Melanocyte of skin (primary cell): ENCODE data around the gene RADIL. TPM values are rescaled to one million over a fixed set of nuclear protein-coding genes. Genes with fewer than 3 reads are reported as not detected.

Experiments used
- small RNA-seq, 2 donors: library from RNA; depleted of rRNA; stranded (forward); fragments of <200 nt; gene quantifications; one replicate each; pipeline ENCODE3, GENCODE V24; 2012
- total RNA-seq, 2 donors: library from RNA; depleted of rRNA; stranded (reverse); fragments of >200 nt; gene quantifications; 2 replicates each; pipeline ENCODE4 v1.2.3, GENCODE V29; 2012

The RADIL gene, protein sequence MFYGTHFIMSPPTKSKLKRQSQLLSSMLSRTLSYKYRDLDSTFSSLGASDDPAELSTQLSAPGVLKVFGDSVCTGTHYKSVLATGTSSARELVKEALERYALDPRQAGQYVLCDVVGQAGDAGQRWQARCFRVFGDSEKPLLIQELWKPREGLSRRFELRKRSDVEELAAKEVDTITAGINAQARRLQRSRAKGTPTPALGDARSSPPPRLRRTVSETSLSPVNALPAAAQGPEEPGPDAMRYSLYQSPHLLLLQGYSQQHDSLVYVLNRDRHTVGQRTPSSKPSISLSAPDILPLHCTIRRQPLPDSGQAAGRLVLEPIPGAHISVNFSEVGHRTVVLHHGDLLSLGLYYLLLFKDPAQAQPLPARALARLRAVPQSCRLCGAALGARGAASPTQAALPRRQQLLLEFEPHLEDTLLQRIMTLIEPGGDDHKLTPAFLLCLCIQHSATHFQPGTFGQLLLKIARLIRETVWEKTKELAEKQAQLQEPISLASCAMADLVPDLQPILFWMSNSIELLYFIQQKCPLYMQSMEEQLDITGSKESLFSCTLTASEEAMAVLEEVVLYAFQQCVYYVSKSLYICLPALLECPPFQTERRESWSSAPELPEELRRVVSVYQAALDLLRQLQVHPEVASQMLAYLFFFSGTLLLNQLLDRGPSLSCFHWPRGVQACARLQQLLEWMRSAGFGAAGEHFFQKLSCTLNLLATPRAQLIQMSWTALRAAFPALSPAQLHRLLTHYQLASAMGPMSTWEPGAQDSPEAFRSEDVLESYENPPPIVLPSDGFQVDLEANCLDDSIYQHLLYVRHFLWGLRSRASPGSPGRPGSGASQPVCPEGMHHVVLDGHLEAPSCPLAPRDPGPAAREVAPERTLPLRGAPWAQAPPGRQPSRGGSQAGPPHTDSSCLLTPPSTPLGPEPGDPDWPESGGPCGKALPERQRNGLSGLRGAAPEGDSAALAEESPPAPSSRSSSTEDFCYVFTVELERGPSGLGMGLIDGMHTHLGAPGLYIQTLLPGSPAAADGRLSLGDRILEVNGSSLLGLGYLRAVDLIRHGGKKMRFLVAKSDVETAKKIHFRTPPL
- total RNA-seq, result 1 to 10 TPM in 1 of 2 donors, under 1 TPM in 1; 0.34 to 4.0 TPM

DNA sequence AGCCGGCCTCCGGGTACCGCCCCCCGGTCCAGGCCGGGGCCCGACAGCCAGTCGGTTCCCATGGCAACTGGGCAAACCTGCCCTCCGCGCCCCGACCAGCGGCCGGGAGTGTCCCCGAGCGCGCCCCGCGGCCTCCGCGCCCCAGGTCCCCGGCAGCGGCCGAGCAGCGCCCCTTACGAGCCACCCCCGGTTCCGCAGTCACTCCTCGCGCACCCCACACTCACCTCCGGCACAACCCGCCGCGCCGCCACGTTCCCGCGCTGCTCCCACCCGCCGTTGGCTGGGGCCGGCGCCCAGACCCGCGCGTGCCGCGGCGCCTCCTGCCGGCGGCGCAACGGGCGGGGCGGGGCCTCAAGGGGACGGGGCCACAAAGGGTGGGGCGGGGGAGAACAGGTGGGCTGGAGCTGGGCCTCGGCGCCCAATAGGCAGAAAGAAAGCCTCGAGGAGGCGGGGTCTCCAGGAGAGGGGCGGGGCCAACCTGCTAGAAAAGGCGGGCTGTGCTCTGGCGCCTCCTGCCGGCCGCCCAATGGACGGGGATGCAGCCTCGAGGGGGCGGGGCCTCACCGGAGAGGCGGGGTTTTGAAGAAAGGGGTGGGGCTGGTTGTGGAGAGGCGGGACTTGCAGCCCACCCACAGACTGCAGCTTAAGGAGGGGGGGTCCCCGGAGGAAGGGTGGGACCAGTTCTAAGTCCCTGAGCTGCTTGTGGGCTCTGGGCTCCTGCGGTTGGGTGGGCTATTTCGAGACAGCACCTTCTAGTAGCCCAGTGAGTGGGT lies at the start of gene RADIL:
Gene RADIL (minus strand): TSS at position 345 of the 773 bp plus-strand sequence. CDS start 5,577 bp downstream, outside the sequence.

DNA sequence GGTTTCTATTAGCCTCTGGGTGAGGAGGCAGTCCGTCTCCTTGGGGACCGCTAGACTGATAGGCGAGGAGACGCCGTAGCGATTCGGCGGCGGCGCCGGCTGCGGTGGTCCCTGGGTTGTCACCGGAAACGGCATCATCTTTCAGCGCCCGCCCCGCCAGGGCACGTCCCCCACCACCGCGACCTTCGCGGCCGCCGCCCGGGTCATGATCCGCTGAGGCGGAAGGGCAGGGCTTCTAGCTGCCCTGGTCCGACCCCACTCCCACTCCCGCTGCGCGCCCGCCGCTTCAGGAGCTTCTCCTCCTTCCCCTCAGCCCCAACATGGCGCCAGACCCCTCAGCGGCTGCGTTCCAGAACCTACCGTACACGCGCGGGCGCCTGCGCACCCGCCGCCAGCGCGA lies 21.8 kb downstream of the RADIL start, which contains the start of gene PAPOLB:
Gene PAPOLB (minus strand): TSS at position 358 of the 400 bp plus-strand sequence. CDS start 220 bp downstream, at position 138.

DNA sequence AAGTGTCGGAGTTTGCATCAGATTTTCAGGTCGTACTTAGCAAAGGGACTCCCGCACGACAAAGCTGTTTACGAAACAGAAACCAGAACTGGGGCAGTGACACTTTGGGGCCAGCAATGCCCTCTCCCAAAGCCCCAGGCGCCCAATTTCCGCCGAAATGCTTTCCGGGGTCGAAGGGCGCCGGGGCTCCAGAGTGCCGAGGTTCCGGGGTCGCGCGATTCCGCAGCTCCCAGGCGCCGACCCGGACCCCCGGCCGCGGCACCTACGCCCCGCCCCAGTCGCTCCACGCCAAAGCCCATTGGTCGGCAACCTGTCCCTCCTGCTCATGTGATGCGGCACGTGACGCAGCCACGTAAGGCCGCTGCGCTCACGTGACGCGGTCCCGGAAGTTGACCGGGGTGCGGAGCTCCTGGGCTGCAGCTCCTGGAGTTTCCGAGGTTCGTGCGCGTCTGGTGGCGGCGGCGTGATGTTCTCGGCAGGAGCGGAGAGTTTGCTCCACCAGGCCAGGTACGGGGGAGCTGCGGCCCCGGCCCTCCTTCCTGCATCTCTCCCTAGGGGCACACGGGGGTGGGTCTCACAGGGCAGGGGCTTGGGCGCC lies 108.2 kb downstream of the RADIL start, which contains the start of gene AP5Z1:
Gene AP5Z1 (plus strand): TSS at position 374 of the 598 bp plus-strand sequence. CDS start 93 bp downstream, at position 467.

Small RNA genes within 50 kb of the gene (small RNA-seq; reads per million reads assigned to genes)
- gene MIR4656 (0 reads per million in 2 donors), gene RF00019 (0 reads per million in 2 donors)

Other genes starting within 250 kb of the RADIL start
- 10 to 100 TPM; 16.5 to 19.3 TPM for gene FOXK1, start 201.4 kb downstream of the RADIL start, total RNA-seq
- gene AP5Z1, start 108.1 kb downstream of the RADIL start, total RNA-seq, result 10 to 100 TPM; 34.3 to 56.8 TPM
- under 1 TPM in 1 of 2 donors, not detected in 1; under 0.01 TPM for gene PAPOLB, start 21.7 kb downstream of the RADIL start, total RNA-seq
- not detected for gene MMD2, start 75.5 kb upstream of the RADIL start, total RNA-seq
- gene RBAK, start 162.1 kb upstream of the RADIL start, total RNA-seq, result 1 to 10 TPM; 8.0 to 9.6 TPM